Sigmoid colon (tissue), 7 donors: ENCODE data around the gene CDK11B. TPM values are rescaled to one million over a fixed set of nuclear protein-coding genes. Genes with fewer than 3 reads are reported as not detected.

Source experiments
- DNase-seq: peaks from one replicate; pipeline ENCODE4 v3.0.0-alpha.2; 2019
- H3K27ac ChIP-seq, 4 donors: fragments of 200-600 bp; sonication (generic); one replicate each; pipeline ENCODE4 v1.5.1; 2016 to 2019; ENCODE audit warnings: mild to moderate bottlenecking in 1 of 4
- H3K27me3 ChIP-seq, 3 donors: fragments of 200-600 bp; sonication (generic); one replicate each; pipeline ENCODE4 v1.5.1; 2019; ENCODE audit warnings: mild to moderate bottlenecking in 1 of 3
- H3K36me3 ChIP-seq, 4 donors: fragments of 200-600 bp; sonication (generic); one replicate each; pipeline ENCODE4 v1.5.1; 2016 to 2019
- H3K4me1 ChIP-seq, 4 donors: fragments of 200-600 bp; sonication (generic); one replicate each; pipeline ENCODE4 v1.5.1; 2017 to 2019
- H3K4me3 ChIP-seq, 4 donors: fragments of 200-600 bp; sonication (generic); one replicate each; pipeline ENCODE4 v1.5.1; 2017 to 2019; ENCODE audit warnings: mild to moderate bottlenecking in 2 of 4, moderate library complexity in 1 of 4
- H3K9me3 ChIP-seq, 4 donors: fragments of 200-600 bp in 3 of 4; sonication (generic) in 3 of 4; one replicate each; pipeline versions ENCODE4 v1.5.1 to v1.6.1; 2013 to 2019
- CTCF ChIP-seq, 4 experiments: fragments of 450-650 bp in 3 of 4; fragments of 200-600 bp in 1 of 4; IDR thresholded peaks; one replicate each; pipeline ENCODE4 v1.5.1; 2016 to 2019; ENCODE audit warnings: antibody characterized with exemption in 4 of 4, mild to moderate bottlenecking in 3 of 4, moderate library complexity in 2 of 4
- EP300 ChIP-seq, 4 donors: sonication (generic); formaldehyde crosslinking; IDR thresholded peaks; one replicate each; pipeline ENCODE4 v1.6.1; 2017; ENCODE audit warnings: antibody characterized with exemption in 4 of 4
- POLR2A ChIP-seq, 2 donors: fragments of 450-650 bp; IDR thresholded peaks; one replicate each; pipeline ENCODE4 v1.6.1; 2016; ENCODE audit warnings: antibody characterized with exemption in 2 of 2, mild to moderate bottlenecking in 2 of 2, moderate library complexity in 2 of 2
- POLR2AphosphoS5 ChIP-seq, 4 donors: sonication (generic); formaldehyde crosslinking; IDR thresholded peaks; one replicate each; pipeline ENCODE4 v1.6.1; 2017; ENCODE audit warnings: antibody characterized with exemption in 4 of 4
- WGBS, 2 donors: extraction: QIAGEN DNeasy Blood & Tissue Kit; methylation state at CpG; one replicate each; pipeline ENCODE4 v1.1.7; 2013; 5-methylcytosine and 5-hydroxymethylcytosine counted together
- intact Hi-C: fragments of 100-400 bp; cut with DNase I; formaldehyde crosslinking; loops from one replicate; pipeline ENCODE4 v1.15.1; 2023
- polyA plus RNA-seq, 3 donors: library from polyadenylated mRNA; stranded (reverse); fragments of 200-250 nt; gene quantifications; one replicate each; pipeline ENCODE4 v1.2.3, GENCODE V29; 2013
- total RNA-seq, 4 donors: library from RNA; depleted of rRNA; stranded (reverse); fragments of >200 nt; gene quantifications; one replicate each; pipeline ENCODE4 v1.1.0, GENCODE V29; 2016
- donor health status: healthy with polysubstance abuse.
- donor health status: Bipolar disorder and iron deficiency.
- donor health status: healthy.

The CDK11B gene
- total and polyA plus RNA-seq, 7 donors: 23.9 to 51.0 (median 30.5) TPM

GRCh38 chr1:1672181-1672965 is 13.6 kb upstream of the CDK11B start:
- no peaks in the 10 kb centered on the region for H3K4me1 ChIP-seq
- no peak overlapping the region for H3K27ac ChIP-seq
- no peaks in the 10 kb centered on the region for H3K9me3 ChIP-seq
- 94 to 95% methylated on average over 25 of the region's 25 CpGs for WGBS, 2 donors
- no peak overlapping the region for H3K4me3 ChIP-seq
- peak; percentile 49 for DNase-seq
- H3K36me3 ChIP-seq: peaks cover 0 to 65% (median 29%) of the 10 kb centered on the region in 4 donors
- intact Hi-C loops: no loop called here
- TF ChIP-seq POLR2AphosphoS5 (IDR thresholded peaks at IDR 0.05) (no peak), CTCF (IDR thresholded peaks at IDR 0.05) (no peak), POLR2A (IDR thresholded peaks at IDR 0.05) (no peak), EP300 (IDR thresholded peaks at IDR 0.05) (no peak)
- no peaks in the 10 kb centered on the region for H3K27me3 ChIP-seq

- WGBS, 2 donors: 88 to 92% methylated on average over 27 of the region's 27 CpGs
These were observed 12.7 kb upstream of the CDK11B start for GRCh38 chr1:1671365-1672119.

GRCh38 chr1:1670866-1671265 is 12.1 kb upstream of the CDK11B start:
- TF ChIP-seq POLR2AphosphoS5 (IDR thresholded peaks at IDR 0.05) (no peak), EP300 (IDR thresholded peaks at IDR 0.05) (no peak), CTCF (IDR thresholded peaks at IDR 0.05) (no peak), POLR2A (IDR thresholded peaks at IDR 0.05) (no peak)
- WGBS, 2 donors: 94 to 96% methylated on average over 24 of the region's 24 CpGs
- intact Hi-C loops: no loop called here
- Histone ChIP-seq H3K27me3 (no peaks in the 10 kb centered on the region), H3K9me3 (no peaks in the 10 kb centered on the region), H3K36me3 (peaks cover 5 to 75% (median 38%) of the 10 kb centered on the region in 4 donors), H3K4me1 (no peaks in the 10 kb centered on the region), H3K4me3 (no peak overlapping the region), H3K27ac (no peak overlapping the region)
- peak; percentile 60 for DNase-seq

More at GRCh38 chr1:1671365-1672119, 12.7 kb upstream of the CDK11B start:
- no peak for TF ChIP-seq EP300 (IDR thresholded peaks at IDR 0.05)
- no peak for TF ChIP-seq POLR2A (IDR thresholded peaks at IDR 0.05)
- no peak for TF ChIP-seq POLR2AphosphoS5 (IDR thresholded peaks at IDR 0.05)
- no peak for TF ChIP-seq CTCF (IDR thresholded peaks at IDR 0.05)
- peaks cover 1 to 68% (median 32%) of the 10 kb centered on the region in 4 donors for H3K36me3 ChIP-seq
- no peaks in the 10 kb centered on the region for H3K4me1 ChIP-seq
- H3K27ac ChIP-seq: no peak overlapping the region
- intact Hi-C loops: no loop called here
- H3K27me3 ChIP-seq: no peaks in the 10 kb centered on the region
- H3K4me3 ChIP-seq: no peak overlapping the region
- peak; percentile 53 for DNase-seq
- no peaks in the 10 kb centered on the region for H3K9me3 ChIP-seq

- Histone ChIP-seq H3K27ac (no peak overlapping the region), H3K27me3 (no peaks in the 10 kb centered on the region), H3K36me3 (peaks cover 13 to 81% (median 47%) of the 10 kb centered on the region in 4 donors), H3K4me3 (no peak overlapping the region), H3K4me1 (no peaks in the 10 kb centered on the region), H3K9me3 (no peaks in the 10 kb centered on the region)
- intact Hi-C loops: no loop called here
- DNase-seq: peak; percentile 59
- 92 to 95% methylated on average over 43 of the region's 43 CpGs for WGBS, 2 donors
- TF ChIP-seq CTCF (IDR thresholded peaks at IDR 0.05) (no peak), POLR2A (IDR thresholded peaks at IDR 0.05) (no peak), POLR2AphosphoS5 (IDR thresholded peaks at IDR 0.05) (no peak), EP300 (IDR thresholded peaks at IDR 0.05) (no peak)
These were observed 10.9 kb upstream of the CDK11B start for GRCh38 chr1:1669468-1670440.
